ENCODE data around the gene COMMD1. TPM values are rescaled to one million over a fixed set of nuclear protein-coding genes. Genes with fewer than 3 reads are reported as not detected.
"Not testable (repeated sequence)": the region's sequence is repeated elsewhere in the genome, so short reads cannot be mapped to it uniquely, and the experiment has no call there.

Gene COMMD1
- total RNA-seq, 2 donors from 2014 or later = 20.4 to 37.0 TPM

DNA sequence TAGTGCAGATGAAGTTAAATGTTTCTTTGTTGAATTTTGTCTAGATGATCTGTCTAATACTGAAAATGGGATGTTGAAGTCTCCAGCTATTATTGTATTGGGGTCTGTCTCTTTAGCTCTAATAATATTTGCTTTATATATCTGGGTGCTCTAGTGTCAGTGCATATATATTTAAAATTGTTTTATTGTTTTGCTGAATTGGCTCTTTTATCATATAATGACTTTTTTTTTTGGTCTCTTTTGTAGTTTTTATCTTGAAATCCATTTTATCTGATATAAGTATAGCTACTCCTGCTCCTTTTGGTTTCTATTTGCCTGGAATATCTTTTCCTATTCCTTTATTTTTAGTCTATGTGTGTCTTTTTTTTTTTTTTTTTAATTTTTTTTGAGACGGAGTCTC, 79.2 kb downstream of the COMMD1 start:
- no peak overlapping the region for H3K27ac Mint-ChIP-seq
- DNase-seq (ENCODE audit: low spot score in 2 of 2) = no peak
- no peak for ATAC-seq
- H3K36me3 Mint-ChIP-seq = peaks cover 10 to 23% of the 10 kb centered on the region in 2 donors
- peaks cover 9 to 16% of the 10 kb centered on the region in 2 donors for H3K9me3 Mint-ChIP-seq

DNA sequence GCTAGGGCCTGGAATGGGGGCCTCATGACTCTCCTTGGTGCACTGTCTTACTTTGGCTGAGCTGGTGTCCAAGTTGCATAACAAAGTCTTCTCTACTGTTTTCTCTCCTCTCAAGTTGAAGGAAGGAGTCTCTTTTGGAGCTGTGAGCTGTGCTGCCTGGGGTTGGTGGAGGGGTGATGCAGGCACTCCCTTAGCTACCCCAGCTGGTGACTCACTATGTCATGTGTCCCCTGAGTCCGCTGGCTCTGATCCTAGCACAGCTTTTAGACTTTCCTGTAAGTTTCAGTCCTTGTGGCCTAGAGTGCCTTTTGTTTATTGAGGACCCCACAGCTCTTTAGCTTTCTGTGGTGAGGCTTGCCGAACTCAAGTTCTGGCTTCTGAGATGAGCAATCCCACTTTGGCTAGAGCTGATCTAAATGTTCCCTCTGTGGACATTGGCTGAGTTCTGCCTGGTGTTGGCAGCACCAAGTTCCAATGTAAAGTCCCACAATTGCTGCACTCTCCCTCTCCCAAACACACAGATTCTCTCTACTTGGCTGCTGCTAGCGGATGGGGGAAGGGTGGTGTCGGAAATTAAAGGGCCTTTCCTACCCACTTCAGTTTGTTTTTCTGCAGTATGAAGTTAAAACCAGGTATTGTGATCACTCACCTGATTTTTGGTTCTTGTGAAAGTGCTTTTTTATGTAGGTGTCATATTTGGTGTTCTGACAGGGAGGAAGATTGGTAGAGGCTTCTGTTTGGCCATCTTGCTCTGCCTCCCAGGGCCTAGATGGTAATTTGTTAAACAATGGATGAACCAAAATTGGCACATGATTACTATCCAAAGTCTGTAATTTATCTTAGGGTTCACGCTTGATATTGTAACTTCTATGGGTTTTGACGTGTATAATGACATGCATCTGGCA, 83.2 kb downstream of the COMMD1 start:
- Mint-ChIP-seq H3K9me3 (peaks cover 0 to 8% of the 10 kb centered on the region in 2 donors), H3K36me3 (peaks cover 0 to 10% of the 10 kb centered on the region in 2 donors), H3K27ac (peak overlapping the region in 1 of 2 donors; percentile 57)
- ATAC-seq = no peak
- no peak for DNase-seq (ENCODE audit: low spot score in 2 of 2)

DNA sequence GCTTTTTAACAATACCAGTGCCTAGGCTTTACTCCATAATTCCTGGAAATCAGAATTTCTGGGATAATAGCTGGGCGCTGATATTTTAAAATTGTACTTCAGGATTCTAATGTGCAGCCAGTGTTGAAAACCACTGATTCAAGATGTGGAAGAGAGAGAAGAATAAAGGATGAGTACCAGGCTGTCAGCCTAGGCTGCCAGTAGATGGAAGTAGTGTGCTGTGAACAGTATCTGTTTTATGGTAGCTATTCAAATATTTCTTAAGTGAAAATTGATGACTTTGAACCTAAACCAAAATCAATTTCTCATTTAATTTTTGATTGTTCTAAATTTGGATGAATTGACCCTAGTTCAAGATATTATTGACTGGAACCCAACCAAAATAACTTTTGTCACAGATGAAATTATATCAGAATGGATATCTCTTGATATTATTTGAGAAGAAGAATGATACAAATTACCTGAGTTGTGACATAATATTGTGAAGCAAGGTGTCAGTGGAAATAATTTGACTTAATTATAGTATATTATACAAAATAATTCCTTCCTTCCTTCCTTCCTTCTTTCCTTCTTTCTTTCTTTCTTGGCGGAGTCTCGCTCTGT, 88.0 kb downstream of the COMMD1 start:
- H3K27ac Mint-ChIP-seq = peak overlapping the region in 1 of 2 donors; percentile 44
- ATAC-seq (peak in 1 of 2 donors; percentile 53), DNase-seq (ENCODE audit: low spot score in 2 of 2) (no peak)
- peaks cover 0 to 5% of the 10 kb centered on the region in 2 donors for H3K36me3 Mint-ChIP-seq
- H3K9me3 Mint-ChIP-seq = peaks cover 0 to 5% of the 10 kb centered on the region in 2 donors

DNA sequence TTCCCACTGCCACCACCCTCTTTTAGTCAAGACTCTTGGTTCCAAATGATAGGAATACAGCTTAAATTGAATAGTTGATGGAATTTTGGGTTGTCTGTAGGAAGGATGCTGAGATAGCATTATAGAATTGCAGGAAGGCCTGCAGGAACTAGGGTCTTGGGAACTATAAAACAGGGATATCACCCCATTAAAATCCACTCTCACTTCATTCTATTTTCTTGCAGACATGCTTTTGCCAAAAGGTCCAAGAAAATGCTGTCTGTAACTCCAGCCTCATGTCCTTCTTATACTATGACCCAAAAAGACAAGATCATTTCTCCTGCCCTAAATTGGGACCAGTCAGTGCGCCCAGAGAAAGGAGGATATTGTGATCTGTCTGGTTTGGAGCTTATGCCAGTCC, 89.1 kb downstream of the COMMD1 start:
- H3K36me3 Mint-ChIP-seq = no peaks in the 10 kb centered on the region
- H3K27ac Mint-ChIP-seq = no peak overlapping the region
- no peaks in the 10 kb centered on the region for H3K9me3 Mint-ChIP-seq
- ATAC-seq (no peak), DNase-seq (ENCODE audit: low spot score in 2 of 2) (no peak)

DNA sequence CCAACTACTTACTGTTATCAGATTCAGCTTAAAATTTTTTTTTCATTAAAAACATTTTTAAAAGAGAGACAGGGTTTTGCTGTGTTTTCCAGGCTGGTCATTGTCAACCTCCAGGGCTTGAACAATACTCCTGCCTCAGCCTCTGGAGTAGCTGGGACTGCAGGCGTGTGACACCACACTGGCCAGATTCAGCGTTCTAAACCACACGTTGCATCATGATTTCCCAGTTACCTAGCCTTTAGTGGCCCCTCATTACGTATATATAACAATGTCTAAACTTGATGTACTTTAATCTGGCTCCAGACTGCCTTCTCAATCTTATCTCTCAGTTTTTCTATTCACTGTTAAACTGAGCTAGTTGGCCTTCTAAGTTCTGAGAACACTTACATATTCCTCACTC, 89.6 kb downstream of the COMMD1 start:
- ATAC-seq (no peak), DNase-seq (ENCODE audit: low spot score in 2 of 2) (no peak)
- H3K36me3 Mint-ChIP-seq = no peaks in the 10 kb centered on the region
- no peaks in the 10 kb centered on the region for H3K9me3 Mint-ChIP-seq
- no peak overlapping the region for H3K27ac Mint-ChIP-seq

DNA sequence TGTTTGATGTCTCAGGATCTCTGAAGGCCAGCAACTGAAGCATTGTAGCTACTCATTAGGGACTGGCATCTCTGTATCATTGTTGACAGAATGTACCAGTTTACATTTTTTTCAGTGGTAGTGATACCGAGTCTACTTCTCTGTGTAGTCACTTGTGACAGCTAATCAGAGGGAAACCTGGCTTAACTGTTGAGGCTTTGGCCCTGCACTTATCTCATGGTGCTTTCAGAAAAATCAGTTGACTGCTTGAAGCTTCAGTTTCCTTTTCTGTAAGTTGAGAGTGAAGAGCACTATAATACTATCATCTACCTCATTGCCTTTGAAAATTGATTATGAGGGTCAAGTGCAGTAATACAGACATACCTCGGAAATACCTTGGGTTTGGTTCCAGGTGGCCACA, 90.0 kb downstream of the COMMD1 start:
- DNase-seq (ENCODE audit: low spot score in 2 of 2) (no peak), ATAC-seq (no peak)
- Mint-ChIP-seq H3K9me3 (no peaks in the 10 kb centered on the region), H3K27ac (no peak overlapping the region), H3K36me3 (no peaks in the 10 kb centered on the region)

DNA sequence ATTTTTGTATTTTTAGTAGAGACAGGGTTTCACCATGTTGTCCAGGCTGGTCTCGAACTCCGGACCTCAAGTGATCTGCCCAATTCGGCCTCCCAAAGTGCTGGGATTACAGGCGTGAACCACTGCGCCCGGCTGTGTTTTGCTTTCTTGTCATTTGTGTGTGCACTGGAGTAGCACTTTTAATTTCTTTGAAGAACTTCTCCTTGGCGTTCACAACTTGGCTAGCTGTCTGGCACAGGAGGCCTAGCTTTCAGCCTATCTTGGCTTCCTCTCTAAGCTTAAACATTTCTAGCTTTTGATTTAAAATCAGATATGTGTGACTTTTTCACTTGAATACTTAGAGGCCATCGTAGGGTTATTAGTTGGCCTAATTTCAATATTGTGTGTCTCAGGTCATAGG, 93.0 kb downstream of the COMMD1 start:
- Mint-ChIP-seq H3K36me3 (no peaks in the 10 kb centered on the region), H3K27ac (no peak overlapping the region), H3K9me3 (no peaks in the 10 kb centered on the region)
- ATAC-seq (no peak), DNase-seq (ENCODE audit: low spot score in 2 of 2) (no peak)

DNA sequence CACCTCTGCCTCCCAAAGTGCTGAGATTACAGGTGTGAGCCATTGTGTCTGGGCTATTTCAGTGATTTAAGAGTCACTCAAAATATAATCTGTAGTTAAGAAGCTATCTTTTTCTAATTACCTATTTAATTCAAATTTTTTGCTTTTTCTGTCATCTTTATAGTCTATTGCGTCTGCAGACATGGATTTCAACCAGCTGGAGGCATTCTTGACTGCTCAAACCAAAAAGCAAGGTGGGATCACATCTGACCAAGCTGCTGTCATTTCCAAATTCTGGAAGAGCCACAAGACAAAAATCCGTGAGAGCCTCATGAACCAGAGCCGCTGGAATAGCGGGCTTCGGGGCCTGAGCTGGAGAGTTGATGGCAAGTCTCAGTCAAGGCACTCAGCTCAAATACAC, 95.1 kb downstream of the COMMD1 start:
- H3K36me3 Mint-ChIP-seq = peaks cover 0 to 7% of the 10 kb centered on the region in 2 donors
- DNase-seq (ENCODE audit: low spot score in 2 of 2) (no peak), ATAC-seq (no peak)
- no peak overlapping the region for H3K27ac Mint-ChIP-seq
- no peaks in the 10 kb centered on the region for H3K9me3 Mint-ChIP-seq

DNA sequence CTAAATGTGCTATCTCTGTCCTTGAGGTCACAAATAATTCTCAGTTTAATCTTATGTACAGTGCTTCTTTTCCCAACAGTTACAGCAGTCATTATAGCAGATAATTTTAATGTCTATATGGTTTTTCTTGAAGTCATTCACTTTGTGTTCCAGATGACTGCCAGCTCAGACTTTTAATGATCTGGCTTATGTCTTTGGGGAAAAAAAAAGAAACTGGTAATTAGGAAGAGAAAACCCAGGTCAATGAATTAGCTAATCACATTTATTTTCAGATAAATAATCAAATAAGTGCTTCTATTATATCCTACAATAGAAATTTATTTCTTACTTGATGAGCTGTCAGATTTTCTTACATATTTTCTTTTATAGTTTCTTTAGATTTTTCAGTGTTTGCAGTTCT, 96.0 kb downstream of the COMMD1 start:
- peaks cover 0 to 7% of the 10 kb centered on the region in 2 donors for H3K36me3 Mint-ChIP-seq
- ATAC-seq (no peak), DNase-seq (ENCODE audit: low spot score in 2 of 2) (no peak)
- no peak overlapping the region for H3K27ac Mint-ChIP-seq
- no peaks in the 10 kb centered on the region for H3K9me3 Mint-ChIP-seq

DNA sequence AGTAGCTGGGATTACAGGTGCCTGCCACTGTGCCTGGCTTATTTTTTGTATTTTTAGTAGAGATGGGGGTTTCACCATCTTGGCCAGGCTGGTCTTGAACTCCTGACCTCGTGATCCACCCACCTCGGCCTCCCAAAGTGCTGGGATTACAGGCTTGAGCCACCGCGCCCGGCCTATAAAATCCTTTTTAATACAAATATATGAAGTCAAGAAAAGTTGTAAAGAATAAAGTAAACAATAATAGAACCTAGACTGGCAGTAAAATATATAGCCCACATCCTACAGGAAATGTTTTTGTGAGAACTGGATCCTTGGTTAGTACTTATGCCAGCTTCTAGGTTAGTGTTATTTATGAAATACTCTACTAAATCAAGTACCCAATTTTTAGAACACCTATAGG, 99.0 kb downstream of the COMMD1 start:
- H3K36me3 Mint-ChIP-seq; ATAC-seq; H3K27ac Mint-ChIP-seq; DNase-seq (ENCODE audit: low spot score in 2 of 2); H3K9me3 Mint-ChIP-seq: not testable (repeated sequence)

DNA sequence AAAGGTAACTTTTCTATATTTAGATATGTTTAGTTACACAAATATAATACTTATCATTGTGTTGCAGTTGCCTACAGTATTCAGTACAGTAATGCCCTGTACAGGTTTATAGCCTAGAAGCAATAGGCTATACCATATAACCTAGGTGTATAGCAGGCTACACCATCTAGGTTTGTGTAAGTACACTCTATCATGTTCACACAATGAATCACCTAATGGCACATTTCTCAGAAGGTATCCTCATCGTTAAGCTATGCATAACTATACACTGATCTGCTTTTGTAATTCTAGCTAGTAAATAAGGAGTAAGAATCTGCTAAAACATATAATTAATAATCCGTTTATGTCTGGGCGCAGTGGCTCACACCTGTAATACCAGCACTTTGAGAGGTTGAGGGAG, 102.1 kb downstream of the COMMD1 start:
- DNase-seq (ENCODE audit: low spot score in 2 of 2) (no peak), ATAC-seq (no peak)
- Mint-ChIP-seq H3K36me3 (peaks cover 0 to 7% of the 10 kb centered on the region in 2 donors), H3K27ac (no peak overlapping the region), H3K9me3 (no peaks in the 10 kb centered on the region)

DNA sequence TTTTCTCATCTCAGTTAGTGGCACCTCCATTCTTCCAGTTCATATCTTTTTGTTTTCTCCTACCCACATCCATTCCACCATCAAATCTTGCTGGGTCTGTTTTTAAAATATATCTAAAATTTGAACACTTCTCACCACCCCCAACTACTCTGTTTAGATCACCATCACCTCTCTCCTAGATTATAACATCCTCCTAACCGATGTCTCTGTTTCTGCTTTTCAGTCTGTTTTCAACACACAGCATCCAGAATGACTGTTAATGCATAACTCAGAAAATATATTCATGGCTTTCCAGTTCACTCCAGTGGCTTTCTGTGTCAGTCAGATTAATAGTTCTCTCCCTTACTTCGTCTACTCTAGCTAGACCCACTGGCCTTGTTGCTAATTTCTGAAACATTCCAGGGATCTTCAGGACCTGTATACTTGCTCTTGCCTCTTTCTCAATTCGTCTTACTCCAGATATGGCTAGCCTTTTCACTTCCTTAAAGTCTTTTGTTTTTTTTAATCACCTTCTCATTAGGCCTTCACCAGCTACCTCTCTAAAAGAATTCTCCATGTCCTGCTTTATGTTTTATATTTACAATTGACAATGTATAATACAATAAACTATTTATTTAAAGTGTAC, 105.3 kb downstream of the COMMD1 start:
- no peak overlapping the region for H3K27ac Mint-ChIP-seq
- ATAC-seq (no peak), DNase-seq (ENCODE audit: low spot score in 2 of 2) (no peak)
- no peaks in the 10 kb centered on the region for H3K36me3 Mint-ChIP-seq
- no peaks in the 10 kb centered on the region for H3K9me3 Mint-ChIP-seq

DNA sequence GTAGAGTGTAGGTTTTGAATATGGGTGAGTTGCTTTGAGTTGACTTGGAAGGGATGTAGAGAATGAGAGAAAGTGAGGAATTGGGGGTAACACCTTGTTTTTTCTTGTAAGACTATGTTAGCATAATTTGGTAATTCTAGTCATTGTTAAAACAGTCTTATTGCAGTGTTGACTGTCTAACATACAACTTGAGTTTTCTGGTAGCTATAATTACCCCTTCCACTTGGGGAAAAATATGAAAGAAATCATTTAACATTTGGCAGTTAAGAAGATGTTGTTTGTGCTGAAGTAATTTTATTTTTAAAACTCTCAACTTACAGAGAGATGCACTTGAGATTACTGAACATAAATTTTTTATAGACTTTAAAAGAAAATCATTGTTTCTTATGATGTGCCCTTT, 108.2 kb downstream of the COMMD1 start:
- DNase-seq (ENCODE audit: low spot score in 2 of 2) (no peak), ATAC-seq (no peak)
- Mint-ChIP-seq H3K27ac (no peak overlapping the region), H3K36me3 (no peaks in the 10 kb centered on the region), H3K9me3 (no peaks in the 10 kb centered on the region)

DNA sequence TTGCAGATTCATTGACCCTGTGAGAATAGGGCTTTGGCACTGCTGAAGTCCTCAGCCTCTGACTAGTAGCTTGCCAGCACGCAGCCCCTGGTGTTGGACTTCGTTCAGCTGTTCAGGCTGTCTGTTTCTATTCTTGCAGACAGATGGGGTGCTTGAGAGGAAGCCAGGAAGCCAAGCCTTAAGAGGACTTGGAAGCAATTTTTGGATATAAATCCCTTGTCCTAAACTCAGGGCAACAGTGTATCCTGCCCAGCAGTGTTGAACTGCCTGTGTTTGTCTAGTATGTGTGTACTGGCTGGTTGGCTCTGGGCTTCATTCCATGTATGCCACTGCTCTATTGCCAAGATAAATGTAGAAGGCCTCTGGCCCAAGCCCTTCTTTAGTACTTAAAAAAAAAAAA, 108.6 kb downstream of the COMMD1 start:
- ATAC-seq (no peak), DNase-seq (ENCODE audit: low spot score in 2 of 2) (no peak)
- Mint-ChIP-seq H3K9me3 (no peaks in the 10 kb centered on the region), H3K27ac (no peak overlapping the region), H3K36me3 (no peaks in the 10 kb centered on the region)

DNA sequence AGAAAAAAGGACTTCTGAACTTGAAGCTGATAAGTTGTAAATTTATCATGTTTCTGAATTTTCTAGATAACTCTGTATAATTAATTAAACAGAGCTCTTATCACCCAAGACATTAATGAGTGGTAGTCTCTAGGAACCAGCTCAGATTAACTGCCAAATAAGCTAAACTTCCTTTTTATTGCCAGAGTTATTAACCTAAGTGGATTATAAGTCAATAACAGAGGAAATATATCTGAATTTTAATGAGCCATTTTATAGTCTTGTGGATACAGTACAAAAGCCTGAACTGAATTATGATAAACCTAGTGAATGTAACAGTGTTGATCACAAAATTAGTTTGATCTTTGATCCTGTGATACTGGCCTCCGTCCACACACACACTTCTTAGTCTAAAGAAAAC, 111.5 kb downstream of the COMMD1 start:
- Mint-ChIP-seq H3K36me3 (peaks cover 0 to 7% of the 10 kb centered on the region in 2 donors), H3K27ac (no peak overlapping the region), H3K9me3 (peaks cover 0 to 5% of the 10 kb centered on the region in 2 donors)
- ATAC-seq (no peak), DNase-seq (ENCODE audit: low spot score in 2 of 2) (no peak)

DNA sequence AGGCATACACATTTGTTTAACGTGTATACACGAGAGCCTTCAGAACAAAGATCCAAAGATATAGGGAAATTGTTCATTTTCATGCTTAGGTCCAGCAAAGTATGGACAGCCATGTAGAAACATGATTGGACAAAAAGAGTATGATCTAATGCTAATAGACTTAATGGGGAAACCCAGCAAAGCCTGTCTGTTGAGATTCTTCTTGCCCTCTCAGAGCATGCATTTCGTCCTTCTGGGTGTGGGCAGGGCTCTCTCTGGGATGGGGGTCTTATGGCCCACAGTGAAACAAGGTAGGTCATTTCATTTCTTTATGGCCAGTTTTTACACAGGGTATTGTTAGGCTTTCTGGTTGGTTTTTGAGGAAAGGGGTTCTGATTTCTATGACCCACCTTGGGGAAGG, 124.4 kb downstream of the COMMD1 start:
- no peak for ATAC-seq
- no peak for DNase-seq (ENCODE audit: low spot score in 2 of 2)
- no peak overlapping the region for H3K27ac Mint-ChIP-seq
- H3K36me3 Mint-ChIP-seq = peaks cover 0 to 8% of the 10 kb centered on the region in 2 donors
- no peaks in the 10 kb centered on the region for H3K9me3 Mint-ChIP-seq

DNA sequence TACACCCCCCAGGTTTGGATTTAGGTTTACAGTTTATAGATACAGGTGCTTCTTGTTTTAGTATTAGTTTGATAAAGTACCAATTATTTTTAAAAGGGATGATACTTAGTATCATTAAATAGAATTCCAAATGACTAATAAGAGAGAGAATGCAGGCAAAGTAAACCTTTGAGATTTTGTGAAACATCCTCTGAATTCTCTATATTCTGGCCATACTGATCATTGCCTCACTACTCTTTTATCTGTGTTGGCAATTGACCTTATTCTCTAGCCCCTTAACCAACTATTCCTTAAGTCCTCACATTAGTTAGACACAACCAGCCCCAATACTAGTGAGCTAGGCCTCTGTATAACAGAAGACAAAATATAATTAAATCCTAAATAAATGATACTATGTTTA, 125.4 kb downstream of the COMMD1 start:
- H3K9me3 Mint-ChIP-seq = no peaks in the 10 kb centered on the region
- H3K36me3 Mint-ChIP-seq = peaks cover 0 to 6% of the 10 kb centered on the region in 2 donors
- DNase-seq (ENCODE audit: low spot score in 2 of 2) = no peak
- ATAC-seq = no peak
- no peak overlapping the region for H3K27ac Mint-ChIP-seq

All from activated naive CD4-positive, alpha-beta T cell treated with anti-CD3 and anti-CD28 coated beads, Interleukin-2, amount 50 U/mL, for 72 hours (primary cell).